HEK293 (cell line): Measurements from ENCODE around the gene BAD.
A peak's percentile ranks its signal among the peaks of the same experiment; 100 is the strongest.

Source experiments
- CTCF ChIP-seq: fragments of 450-650 bp; formaldehyde crosslinking; IDR thresholded peaks from 2 replicates; pipeline ENCODE4 v1.5.1; 2016; ENCODE audit warnings: missing biosample characterization, missing genetic modification characterization
- GLI2 ChIP-seq: fragments of 450-650 bp; formaldehyde crosslinking; IDR thresholded peaks from 2 replicates; pipeline ENCODE4; 2017; ENCODE audit warnings: missing biosample characterization, missing genetic modification characterization, low read depth, borderline replicate concordance
- GLIS1 ChIP-seq: fragments of 450-650 bp; formaldehyde crosslinking; IDR thresholded peaks from 2 replicates; pipeline ENCODE4 v1.5.1; 2016; ENCODE audit warnings: missing biosample characterization, missing genetic modification characterization
- HIC1 ChIP-seq: fragments of 450-650 bp; formaldehyde crosslinking; IDR thresholded peaks from 2 replicates; pipeline ENCODE4 v1.5.1; 2016; ENCODE audit warnings: missing biosample characterization, missing genetic modification characterization
- KLF10 ChIP-seq: fragments of 450-650 bp; IDR thresholded peaks from 2 replicates; pipeline ENCODE4 v1.5.1; 2018; ENCODE audit warnings: missing biosample characterization, mild to moderate bottlenecking, missing genetic modification characterization
- KLF8 ChIP-seq: fragments of 450-650 bp; formaldehyde crosslinking; IDR thresholded peaks from 2 replicates; pipeline ENCODE4 v1.5.1; 2016; ENCODE audit warnings: missing biosample characterization, missing genetic modification characterization
- OVOL3 ChIP-seq: fragments of 450-650 bp; formaldehyde crosslinking; IDR thresholded peaks from 2 replicates; pipeline ENCODE4 v1.5.1; 2016; ENCODE audit warnings: missing biosample characterization, missing genetic modification characterization
- PRDM2 ChIP-seq: fragments of 450-650 bp; formaldehyde crosslinking; IDR thresholded peaks from 2 replicates; pipeline ENCODE4 v1.5.1; 2016; ENCODE audit warnings: missing biosample characterization, missing genetic modification characterization, borderline replicate concordance
- REPIN1 ChIP-seq: fragments of 450-650 bp; formaldehyde crosslinking; IDR thresholded peaks from 2 replicates; pipeline ENCODE4 v1.5.1; 2017; ENCODE audit warnings: missing biosample characterization, missing genetic modification characterization, low read depth
- SP2 ChIP-seq: fragments of 450-650 bp; formaldehyde crosslinking; IDR thresholded peaks from 2 replicates; pipeline ENCODE4 v1.5.1; 2016; ENCODE audit warnings: missing biosample characterization, missing genetic modification characterization
- SP3 ChIP-seq: fragments of 450-650 bp; formaldehyde crosslinking; IDR thresholded peaks from 2 replicates; pipeline ENCODE4 v1.5.1; 2016; ENCODE audit warnings: missing biosample characterization, missing genetic modification characterization
- WT1 ChIP-seq: fragments of 450-650 bp; formaldehyde crosslinking; IDR thresholded peaks from 2 replicates; pipeline ENCODE4 v1.5.1; 2016; ENCODE audit warnings: missing biosample characterization, missing genetic modification characterization
- ZBTB20 ChIP-seq: fragments of 450-650 bp; formaldehyde crosslinking; IDR thresholded peaks from 2 replicates; pipeline ENCODE4 v1.5.1; 2016; ENCODE audit warnings: missing biosample characterization, missing genetic modification characterization
- ZBTB48 ChIP-seq: fragments of 450-650 bp; formaldehyde crosslinking; IDR thresholded peaks from 2 replicates; pipeline ENCODE4 v1.5.1; 2016; ENCODE audit warnings: missing biosample characterization, missing genetic modification characterization
- ZFHX2 ChIP-seq: fragments of 450-650 bp; formaldehyde crosslinking; conservative IDR thresholded peaks from 2 replicates; pipeline ENCODE4 v1.5.1; 2016; ENCODE audit warnings: missing biosample characterization, missing genetic modification characterization
- ZFP69B ChIP-seq: fragments of 450-650 bp; formaldehyde crosslinking; IDR thresholded peaks from 2 replicates; pipeline ENCODE4 v1.5.1; 2016; ENCODE audit warnings: missing biosample characterization, missing genetic modification characterization
- ZIC2 ChIP-seq: fragments of 450-650 bp; formaldehyde crosslinking; IDR thresholded peaks from 2 replicates; pipeline ENCODE4 v1.5.1; 2016; ENCODE audit warnings: missing biosample characterization, missing genetic modification characterization
- ZNF155 ChIP-seq: fragments of 450-650 bp; formaldehyde crosslinking; IDR thresholded peaks from 2 replicates; pipeline ENCODE4 v1.5.1; 2016; ENCODE audit warnings: missing biosample characterization, missing genetic modification characterization
- ZNF169 ChIP-seq: fragments of 450-650 bp; formaldehyde crosslinking; IDR thresholded peaks from 2 replicates; pipeline ENCODE4 v1.5.1; 2016; ENCODE audit warnings: missing biosample characterization, missing genetic modification characterization
- ZNF324 ChIP-seq: fragments of 450-650 bp; formaldehyde crosslinking; IDR thresholded peaks from 2 replicates; pipeline ENCODE4 v1.5.1; 2016; ENCODE audit warnings: missing biosample characterization, missing genetic modification characterization
- ZNF335 ChIP-seq: fragments of 450-650 bp; formaldehyde crosslinking; conservative IDR thresholded peaks from 2 replicates; pipeline ENCODE4 v1.5.1; 2016; ENCODE audit warnings: missing biosample characterization, missing genetic modification characterization
- ZNF341 ChIP-seq: fragments of 450-650 bp; formaldehyde crosslinking; IDR thresholded peaks from 2 replicates; pipeline ENCODE4; 2016; ENCODE audit warnings: low read depth, missing biosample characterization, missing genetic modification characterization
- ZNF398 ChIP-seq: fragments of 450-650 bp; formaldehyde crosslinking; IDR thresholded peaks from 2 replicates; pipeline ENCODE4 v1.5.1; 2017; ENCODE audit warnings: missing biosample characterization, missing genetic modification characterization
- ZNF404 ChIP-seq: fragments of 450-650 bp; formaldehyde crosslinking; IDR thresholded peaks from 2 replicates; pipeline ENCODE4 v1.5.1; 2017; ENCODE audit warnings: missing biosample characterization, missing genetic modification characterization
- ZNF423 ChIP-seq: fragments of 450-650 bp; formaldehyde crosslinking; IDR thresholded peaks from 2 replicates; pipeline ENCODE4 v1.5.1; 2016; ENCODE audit warnings: missing biosample characterization, missing genetic modification characterization
- ZNF610 ChIP-seq: fragments of 450-650 bp; formaldehyde crosslinking; IDR thresholded peaks from 2 replicates; pipeline ENCODE4 v1.5.1; 2016; ENCODE audit warnings: missing biosample characterization, missing genetic modification characterization, borderline replicate concordance
- ZNF701 ChIP-seq: fragments of 450-650 bp; formaldehyde crosslinking; IDR thresholded peaks from 2 replicates; pipeline ENCODE4 v1.5.1; 2016; ENCODE audit warnings: missing biosample characterization, missing genetic modification characterization
- ZNF76 ChIP-seq: fragments of 450-650 bp; formaldehyde crosslinking; IDR thresholded peaks from 2 replicates; pipeline ENCODE4; 2016; ENCODE audit warnings: low read depth, missing biosample characterization, missing genetic modification characterization, borderline replicate concordance

Gene BAD

GRCh38 chr11:64241491-64242374 lies 42.7 kb downstream of the BAD start (continued):
- TF ChIP-seq WT1 (tag by site-specific recombination) (peak; percentile 25; the same call in 1 of the 2 replicates), CTCF (tag by site-specific recombination) (peak; percentile 42; the same call in 1 of the 2 replicates), ZIC2 (tag by site-specific recombination) (peak; percentile 74), OVOL3 (no peak), REPIN1 (no peak), ZNF335 (peak; percentile 83), ZFHX2 (tag by site-specific recombination) (peak; percentile 90), ZNF341 (tag by site-specific recombination) (peak; percentile 90), HIC1 (tag by site-specific recombination) (peak; percentile 56; the same call in 1 of the 2 replicates), ZNF76 (peak; percentile 30; the same call in 1 of the 2 replicates), ZNF169 (tag by site-specific recombination) (no peak), SP3 (peak; percentile 67), ZBTB20 (tag by site-specific recombination) (peak; percentile 55), ZNF404 (tag by site-specific recombination) (no peak), GLIS1 (tag by site-specific recombination) (peak; percentile 99), SP2 (tag by site-specific recombination) (peak; percentile 87), KLF8 (0 out of 2 replicates have a peak, but pooled peaks have one; percentile 42), ZBTB48 (tag by site-specific recombination) (peak; percentile 60; the same call in 1 of the 2 replicates), KLF10 (no peak), PRDM2 (no peak), ZNF155 (tag by site-specific recombination) (no peak), ZNF610 (tag by site-specific recombination) (peak; percentile 15; the same call in 1 of the 2 replicates), ZNF398 (tag by site-specific recombination) (0 out of 2 replicates have a peak, but pooled peaks have one; percentile 58), GLI2 (tag by site-specific recombination) (no peak), ZNF423 (tag by site-specific recombination) (peak; percentile 80), ZFP69B (peak; percentile 17; the same call in 1 of the 2 replicates), ZNF324 (tag by site-specific recombination) (0 out of 2 replicates have a peak, but pooled peaks have one; percentile 20), ZNF701 (tag by site-specific recombination) (no peak)
